HG03159 (cell line): ENCODE measurements around the gene PCDHGA9.
A peak's percentile ranks its signal among the peaks of the same experiment; 100 is the strongest.
"Not testable (repeated sequence)": the region's sequence is repeated elsewhere in the genome, so short reads cannot be mapped to it uniquely, and the experiment has no call there.

Experiments
- ATAC-seq: cut with Tn5 transposase; IDR thresholded peaks from one replicate; pipeline ENCODE4 v1.9.1; 2021; ENCODE audit warnings: mild to moderate bottlenecking, moderate library complexity; ENCODE audit not compliant: unreplicated experiment

PCDHGA9 gene

DNA sequence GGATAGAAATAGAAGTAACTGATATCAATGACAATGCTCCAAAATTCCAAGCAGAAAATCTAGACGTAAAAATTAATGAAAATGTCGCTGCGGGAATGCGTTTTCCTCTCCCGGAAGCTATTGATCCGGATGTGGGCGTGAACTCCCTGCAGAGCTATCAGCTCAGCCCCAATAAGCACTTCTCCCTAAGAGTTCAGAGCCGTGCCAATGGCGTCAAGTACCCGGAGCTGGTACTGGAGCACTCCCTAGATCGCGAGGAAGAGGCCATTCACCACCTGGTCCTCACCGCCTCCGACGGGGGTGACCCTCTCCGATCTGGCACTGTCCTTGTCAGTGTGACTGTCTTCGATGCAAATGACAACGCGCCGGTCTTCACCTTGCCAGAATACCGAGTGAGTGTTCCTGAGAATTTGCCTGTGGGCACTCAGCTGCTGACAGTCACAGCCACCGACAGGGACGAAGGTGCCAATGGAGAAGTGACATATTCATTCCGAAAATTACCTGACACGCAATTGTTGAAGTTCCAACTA lies 11.0 kb downstream of the PCDHGA9 start:
- ATAC-seq = no peak

DNA sequence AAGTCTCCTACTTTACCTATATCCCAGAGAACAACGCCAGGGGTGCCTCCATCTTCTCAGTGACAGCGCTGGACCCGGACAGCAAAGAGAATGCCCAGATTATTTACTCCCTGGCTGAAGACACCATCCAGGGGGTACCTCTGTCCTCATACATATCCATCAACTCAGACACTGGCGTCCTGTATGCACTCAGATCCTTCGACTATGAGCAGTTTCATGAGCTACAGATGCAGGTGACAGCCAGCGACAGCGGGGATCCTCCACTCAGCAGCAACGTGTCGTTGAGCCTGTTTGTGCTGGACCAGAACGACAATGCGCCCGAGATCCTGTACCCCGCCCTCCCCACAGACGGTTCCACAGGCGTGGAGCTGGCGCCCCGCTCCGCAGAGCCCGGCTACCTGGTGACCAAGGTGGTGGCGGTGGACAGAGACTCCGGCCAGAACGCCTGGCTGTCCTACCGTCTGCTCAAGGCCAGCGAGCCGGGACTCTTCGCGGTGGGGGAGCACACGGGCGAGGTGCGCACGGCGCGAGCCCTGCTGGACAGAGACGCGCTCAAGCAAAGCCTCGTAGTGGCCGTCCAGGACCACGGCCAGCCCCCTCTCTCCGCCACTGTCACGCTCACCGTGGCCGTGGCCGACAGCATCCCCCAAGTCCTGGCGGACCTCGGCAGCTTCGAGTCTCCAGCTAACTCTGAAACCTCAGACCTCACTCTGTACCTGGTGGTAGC lies 12.1 kb downstream of the PCDHGA9 start:
- not testable (repeated sequence) for ATAC-seq

DNA sequence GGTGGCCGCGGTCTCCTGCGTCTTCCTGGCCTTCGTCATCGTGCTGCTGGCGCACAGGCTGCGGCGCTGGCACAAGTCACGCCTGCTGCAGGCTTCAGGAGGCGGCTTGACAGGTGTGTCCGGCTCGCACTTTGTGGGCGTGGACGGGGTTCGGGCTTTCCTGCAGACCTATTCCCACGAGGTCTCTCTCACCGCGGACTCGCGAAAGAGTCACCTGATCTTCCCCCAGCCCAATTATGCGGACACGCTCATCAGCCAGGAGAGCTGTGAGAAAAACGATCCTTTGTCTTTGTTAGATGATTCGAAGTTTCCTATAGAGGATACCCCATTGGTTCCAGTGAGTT lies 12.7 kb downstream of the PCDHGA9 start:
- ATAC-seq = not testable (repeated sequence)

DNA sequence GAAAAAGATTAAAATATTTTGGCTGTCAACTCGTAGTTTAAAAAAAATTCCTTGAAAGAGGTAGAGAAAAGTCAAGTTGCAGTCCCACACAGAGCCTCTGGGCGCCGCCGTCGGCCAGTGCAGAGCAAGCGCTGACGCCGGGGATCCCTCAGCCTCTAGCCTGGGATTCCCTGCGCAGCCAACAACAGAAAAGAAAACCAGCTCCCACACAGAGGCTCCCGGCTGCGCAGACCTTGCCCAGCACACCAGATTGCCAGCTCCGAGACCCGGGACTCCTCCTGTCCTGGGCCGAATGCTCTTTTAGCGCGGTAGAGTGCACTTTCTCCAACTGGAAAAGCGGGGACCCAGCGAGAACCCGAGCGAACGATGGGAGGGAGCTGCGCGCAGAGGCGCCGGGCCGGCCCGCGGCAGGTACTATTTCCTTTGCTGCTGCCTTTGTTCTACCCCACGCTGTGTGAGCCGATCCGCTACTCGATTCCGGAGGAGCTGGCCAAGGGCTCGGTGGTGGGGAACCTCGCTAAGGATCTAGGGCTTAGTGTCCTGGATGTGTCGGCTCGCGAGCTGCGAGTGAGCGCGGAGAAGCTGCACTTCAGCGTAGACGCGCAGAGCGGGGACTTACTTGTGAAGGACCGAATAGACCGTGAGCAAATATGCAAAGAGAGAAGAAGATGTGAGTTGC lies 15.1 kb downstream of the PCDHGA9 start, which contains the start of gene PCDHGB7:
Gene PCDHGB7, plus strand, starts transcription at position 184 of the 679 bp plus-strand sequence. Its CDS starts 183 bp downstream, at position 367.
- peak; percentile 79 for ATAC-seq

DNA sequence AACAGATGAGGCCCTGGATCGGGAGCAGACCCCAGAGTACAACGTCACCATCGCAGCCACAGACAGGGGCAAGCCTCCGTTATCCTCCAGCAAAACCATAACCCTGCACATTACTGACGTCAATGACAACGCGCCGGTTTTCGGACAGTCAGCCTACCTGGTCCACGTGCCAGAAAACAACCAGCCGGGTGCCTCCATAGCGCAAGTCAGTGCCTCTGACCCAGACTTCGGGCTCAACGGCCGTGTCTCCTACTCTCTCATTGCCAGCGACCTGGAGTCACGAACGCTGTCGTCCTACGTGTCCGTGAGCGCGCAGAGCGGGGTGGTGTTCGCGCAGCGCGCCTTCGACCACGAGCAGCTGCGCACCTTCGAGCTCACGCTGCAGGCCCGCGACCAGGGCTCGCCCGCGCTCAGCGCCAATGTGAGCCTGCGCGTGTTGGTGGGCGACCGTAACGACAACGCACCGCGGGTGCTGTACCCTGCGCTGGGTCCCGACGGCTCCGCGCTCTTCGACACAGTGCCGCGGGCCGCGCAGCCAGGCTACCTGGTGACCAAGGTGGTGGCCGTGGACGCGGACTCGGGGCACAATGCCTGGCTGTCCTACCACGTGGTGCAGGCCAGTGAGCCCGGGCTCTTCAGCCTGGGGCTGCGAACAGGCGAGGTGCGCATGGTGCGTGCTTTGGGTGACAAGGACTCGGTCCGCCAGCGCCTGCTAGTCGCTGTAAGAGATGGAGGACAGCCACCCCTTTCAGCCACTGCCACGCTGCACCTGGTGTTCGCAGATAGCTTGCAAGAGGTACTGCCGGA lies 16.7 kb downstream of the PCDHGA9 start:
- ATAC-seq = no peak

DNA sequence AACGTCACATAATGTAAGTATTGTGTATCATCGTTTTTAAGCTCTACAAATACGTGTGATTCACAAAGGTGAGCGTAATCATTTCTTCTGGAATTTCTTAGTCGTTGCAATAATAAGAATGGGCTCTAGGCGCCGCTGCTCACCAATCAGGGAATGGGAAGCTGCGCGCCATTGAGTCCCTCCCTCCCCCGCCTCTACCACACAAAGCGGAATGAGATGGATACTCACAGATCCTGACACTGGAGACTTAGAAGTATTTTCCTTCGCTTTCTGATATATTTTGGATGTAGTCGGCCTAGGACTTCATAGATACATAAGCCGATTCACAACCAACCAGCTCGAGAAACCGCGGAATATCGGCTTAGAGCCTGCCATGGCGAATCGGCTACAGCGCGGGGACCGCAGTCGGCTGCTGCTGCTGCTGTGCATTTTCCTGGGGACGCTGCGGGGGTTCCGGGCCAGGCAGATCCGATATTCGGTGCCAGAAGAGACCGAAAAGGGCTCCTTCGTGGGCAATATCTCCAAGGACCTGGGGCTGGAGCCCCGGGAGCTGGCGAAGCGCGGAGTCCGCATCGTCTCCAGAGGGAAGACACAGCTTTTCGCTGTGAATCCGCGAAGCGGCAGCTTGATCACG lies 18.4 kb downstream of the PCDHGA9 start, which contains the start of gene PCDHGA11:
Gene PCDHGA11, plus strand, starts transcription at position 197 of the 634 bp plus-strand sequence. Its CDS starts 177 bp downstream, at position 374.
- ATAC-seq = peak; percentile 44

DNA sequence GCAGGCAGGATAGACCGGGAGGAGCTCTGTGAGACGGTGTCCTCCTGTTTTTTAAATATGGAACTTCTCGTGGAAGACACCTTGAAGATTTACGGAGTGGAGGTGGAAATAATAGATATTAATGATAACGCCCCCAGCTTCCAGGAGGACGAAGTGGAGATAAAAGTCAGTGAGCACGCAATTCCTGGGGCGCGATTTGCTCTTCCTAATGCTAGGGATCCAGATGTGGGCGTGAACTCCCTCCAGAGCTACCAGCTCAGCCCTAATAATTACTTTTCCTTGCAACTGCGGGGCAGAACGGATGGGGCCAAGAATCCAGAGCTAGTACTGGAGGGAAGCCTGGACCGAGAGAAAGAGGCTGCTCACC lies 18.9 kb downstream of the PCDHGA9 start:
- ATAC-seq = no peak

DNA sequence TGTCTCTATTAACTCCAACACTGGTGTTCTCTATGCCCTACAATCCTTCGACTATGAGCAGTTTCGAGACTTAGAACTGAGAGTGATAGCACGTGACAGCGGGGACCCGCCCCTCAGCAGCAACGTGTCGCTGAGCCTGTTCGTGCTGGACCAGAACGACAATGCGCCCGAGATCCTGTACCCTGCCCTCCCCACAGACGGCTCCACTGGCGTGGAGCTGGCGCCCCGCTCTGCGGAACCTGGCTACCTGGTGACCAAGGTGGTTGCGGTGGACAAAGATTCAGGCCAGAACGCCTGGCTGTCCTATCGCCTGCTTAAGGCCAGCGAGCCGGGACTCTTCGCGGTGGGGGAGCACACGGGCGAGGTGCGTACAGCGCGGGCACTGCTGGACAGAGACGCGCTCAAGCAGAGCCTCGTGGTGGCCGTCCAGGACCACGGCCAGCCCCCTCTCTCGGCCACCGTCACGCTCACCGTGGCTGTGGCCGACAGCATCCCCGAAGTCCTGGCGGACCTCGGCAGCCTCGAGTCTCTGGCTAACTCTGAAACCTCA lies 20.2 kb downstream of the PCDHGA9 start:
- no peak for ATAC-seq

DNA sequence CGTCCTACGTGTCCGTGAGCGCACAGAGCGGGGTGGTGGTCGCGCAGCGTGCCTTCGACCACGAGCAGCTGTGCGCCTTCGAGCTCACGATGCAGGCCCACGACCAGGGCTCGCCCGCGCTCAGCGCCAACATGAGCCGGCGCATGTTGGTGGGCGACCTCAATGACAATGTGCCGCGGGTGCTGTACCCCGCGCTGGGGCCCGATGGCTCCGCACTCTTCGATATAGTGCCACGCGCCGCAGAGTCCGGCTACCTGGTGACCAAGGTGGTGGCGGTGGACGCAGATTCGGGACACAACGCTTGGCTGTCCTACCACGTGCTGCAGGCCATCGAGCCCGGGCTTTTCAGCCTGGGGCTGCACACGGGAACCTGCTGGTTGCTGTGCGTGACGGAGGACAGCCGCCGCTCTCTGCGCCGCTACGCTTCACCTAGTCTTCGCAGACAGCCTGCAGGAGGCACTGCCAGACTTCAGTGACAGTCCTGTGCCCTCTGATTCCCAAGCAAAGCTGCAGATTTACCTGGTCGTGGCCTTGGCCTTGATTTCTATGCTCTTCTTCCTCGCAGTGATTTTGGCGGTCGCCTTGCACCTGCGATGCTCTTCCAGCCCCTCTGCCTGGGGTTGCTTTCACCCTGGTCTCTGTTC lies 25.3 kb downstream of the PCDHGA9 start:
- ATAC-seq = no peak

DNA sequence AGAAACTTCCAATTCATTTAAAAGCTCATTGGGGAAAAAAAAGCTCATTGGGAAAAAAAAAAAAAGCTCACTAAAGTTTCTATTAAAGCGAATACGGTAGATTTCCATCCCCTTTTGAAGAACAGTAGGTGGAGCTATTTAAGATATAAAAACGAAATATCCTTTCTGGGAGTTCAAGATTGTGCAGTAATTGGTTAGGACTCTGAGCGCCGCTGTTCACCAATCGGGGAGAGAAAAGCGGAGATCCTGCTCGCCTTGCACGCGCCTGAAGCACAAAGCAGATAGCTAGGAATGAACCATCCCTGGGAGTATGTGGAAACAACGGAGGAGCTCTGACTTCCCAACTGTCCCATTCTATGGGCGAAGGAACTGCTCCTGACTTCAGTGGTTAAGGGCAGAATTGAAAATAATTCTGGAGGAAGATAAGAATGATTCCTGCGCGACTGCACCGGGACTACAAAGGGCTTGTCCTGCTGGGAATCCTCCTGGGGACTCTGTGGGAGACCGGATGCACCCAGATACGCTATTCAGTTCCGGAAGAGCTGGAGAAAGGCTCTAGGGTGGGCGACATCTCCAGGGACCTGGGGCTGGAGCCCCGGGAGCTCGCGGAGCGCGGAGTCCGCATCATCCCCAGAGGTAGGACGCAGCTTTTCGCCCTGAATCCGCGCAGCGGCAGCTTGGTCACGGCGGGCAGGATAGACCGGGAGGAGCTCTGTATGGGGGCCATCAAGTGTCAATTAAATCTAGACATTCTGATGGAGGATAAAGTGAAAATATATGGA lies 27.9 kb downstream of the PCDHGA9 start, which contains the start of gene PCDHGA12:
Gene PCDHGA12, plus strand, starts transcription at position 176 of the 782 bp plus-strand sequence. Its CDS starts 253 bp downstream, at position 429.
- ATAC-seq = peak; percentile 87

DNA sequence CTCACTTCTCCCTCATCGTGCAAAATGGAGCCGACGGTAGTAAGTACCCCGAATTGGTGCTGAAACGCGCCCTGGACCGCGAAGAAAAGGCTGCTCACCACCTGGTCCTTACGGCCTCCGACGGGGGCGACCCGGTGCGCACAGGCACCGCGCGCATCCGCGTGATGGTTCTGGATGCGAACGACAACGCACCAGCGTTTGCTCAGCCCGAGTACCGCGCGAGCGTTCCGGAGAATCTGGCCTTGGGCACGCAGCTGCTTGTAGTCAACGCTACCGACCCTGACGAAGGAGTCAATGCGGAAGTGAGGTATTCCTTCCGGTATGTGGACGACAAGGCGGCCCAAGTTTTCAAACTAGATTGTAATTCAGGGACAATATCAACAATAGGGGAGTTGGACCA lies 28.7 kb downstream of the PCDHGA9 start:
- peak; percentile 35 for ATAC-seq

DNA sequence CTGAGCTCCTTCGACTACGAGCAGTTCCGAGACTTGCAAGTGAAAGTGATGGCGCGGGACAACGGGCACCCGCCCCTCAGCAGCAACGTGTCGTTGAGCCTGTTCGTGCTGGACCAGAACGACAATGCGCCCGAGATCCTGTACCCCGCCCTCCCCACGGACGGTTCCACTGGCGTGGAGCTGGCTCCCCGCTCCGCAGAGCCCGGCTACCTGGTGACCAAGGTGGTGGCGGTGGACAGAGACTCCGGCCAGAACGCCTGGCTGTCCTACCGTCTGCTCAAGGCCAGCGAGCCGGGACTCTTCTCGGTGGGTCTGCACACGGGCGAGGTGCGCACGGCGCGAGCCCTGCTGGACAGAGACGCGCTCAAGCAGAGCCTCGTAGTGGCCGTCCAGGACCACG lies 29.7 kb downstream of the PCDHGA9 start:
- not testable (repeated sequence) for ATAC-seq

DNA sequence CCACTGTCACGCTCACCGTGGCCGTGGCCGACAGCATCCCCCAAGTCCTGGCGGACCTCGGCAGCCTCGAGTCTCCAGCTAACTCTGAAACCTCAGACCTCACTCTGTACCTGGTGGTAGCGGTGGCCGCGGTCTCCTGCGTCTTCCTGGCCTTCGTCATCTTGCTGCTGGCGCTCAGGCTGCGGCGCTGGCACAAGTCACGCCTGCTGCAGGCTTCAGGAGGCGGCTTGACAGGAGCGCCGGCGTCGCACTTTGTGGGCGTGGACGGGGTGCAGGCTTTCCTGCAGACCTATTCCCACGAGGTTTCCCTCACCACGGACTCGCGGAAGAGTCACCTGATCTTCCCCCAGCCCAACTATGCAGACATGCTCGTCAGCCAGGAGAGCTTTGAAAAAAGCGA lies 30.1 kb downstream of the PCDHGA9 start:
- ATAC-seq = not testable (repeated sequence)

DNA sequence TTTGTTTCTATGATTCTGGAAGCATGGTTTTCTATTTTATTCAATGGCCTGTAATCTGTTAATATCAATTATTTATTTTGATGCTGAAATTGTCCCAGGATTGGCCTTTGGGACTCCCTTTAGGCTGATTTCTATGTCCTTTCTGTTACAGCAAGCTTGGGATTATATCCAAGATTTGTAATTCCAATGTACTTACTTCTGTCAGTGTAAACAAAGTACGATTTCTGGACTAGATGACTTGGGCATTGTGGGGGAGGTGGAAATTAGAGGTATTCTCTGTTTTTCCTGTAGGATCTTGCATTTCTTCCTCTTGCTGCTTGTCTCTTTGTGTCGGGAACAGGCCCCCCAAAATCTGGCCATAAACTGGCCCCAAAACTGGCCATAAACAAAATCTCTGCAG lies 31.4 kb downstream of the PCDHGA9 start:
- ATAC-seq = no peak

DNA sequence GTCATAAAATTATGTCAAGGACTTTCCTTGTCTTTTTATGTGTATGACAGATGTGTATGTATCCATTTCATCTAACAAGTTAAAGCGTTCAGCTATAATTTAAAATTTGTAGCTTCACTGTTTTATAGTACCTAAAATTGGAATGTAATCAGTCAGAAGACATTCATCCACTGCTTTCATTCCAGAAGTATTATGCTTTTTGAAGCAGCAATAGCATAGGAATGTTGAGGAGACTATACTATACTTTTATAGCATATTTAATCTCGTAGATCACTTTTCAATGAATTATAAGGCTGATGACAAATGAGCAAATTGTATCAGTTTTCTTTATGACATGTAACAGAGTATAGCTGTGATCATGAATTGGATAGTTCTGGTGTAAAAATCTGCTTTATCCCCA lies 34.6 kb downstream of the PCDHGA9 start:
- ATAC-seq = no peak

DNA sequence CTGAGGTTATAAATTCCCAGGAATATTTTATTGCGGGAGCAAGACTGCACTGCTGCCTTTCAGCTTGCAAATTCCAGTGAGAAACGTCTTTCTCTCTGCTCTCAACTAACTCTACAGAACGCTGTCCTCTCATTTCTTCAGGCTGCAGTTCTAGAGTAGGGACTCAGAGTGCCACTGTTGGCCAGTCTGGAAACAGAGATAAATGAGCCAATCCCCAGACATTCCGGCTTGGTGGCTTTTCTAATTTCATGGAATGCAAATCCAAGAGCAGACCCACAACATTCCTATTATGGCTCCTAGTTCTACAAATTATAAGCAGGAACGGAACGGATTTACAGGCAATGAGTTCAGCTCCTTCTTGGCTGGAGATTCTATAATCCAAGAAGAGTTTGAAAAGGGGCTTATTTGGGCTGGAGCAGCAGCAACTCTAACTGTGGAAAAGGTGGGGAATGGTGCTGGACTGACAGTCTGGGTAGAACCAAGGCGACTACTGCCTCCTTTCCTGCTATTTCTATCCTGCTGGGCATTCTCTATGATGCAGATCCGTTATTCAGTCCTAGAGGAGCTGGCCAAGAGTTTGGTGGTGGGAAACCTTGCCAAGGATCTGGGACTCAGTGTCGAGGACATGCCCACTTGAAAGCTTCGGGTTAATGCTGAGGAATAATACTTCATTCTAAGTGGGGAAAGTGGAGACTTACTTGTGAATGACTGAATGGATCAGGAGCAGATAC lies 37.0 kb downstream of the PCDHGA9 start:
- ATAC-seq = no peak

DNA sequence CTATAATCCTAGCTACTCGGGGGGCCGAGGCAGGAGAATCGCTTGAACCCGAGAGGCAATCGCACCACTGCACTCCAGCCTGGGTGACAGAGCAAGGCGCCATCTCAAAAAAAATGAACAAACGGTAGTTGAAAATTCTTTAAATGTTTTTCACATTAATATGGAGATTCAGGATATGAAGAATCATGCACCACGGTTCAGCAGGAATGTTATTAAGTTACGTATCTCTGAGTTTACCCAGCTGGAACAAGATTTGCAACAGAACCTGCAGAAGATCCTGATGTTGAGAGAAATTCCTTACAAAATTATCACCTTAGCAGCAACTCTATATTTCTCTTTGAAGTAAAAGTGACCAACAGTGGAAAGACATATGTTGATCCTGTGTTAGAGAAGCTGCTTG lies 37.8 kb downstream of the PCDHGA9 start:
- ATAC-seq = no peak

DNA sequence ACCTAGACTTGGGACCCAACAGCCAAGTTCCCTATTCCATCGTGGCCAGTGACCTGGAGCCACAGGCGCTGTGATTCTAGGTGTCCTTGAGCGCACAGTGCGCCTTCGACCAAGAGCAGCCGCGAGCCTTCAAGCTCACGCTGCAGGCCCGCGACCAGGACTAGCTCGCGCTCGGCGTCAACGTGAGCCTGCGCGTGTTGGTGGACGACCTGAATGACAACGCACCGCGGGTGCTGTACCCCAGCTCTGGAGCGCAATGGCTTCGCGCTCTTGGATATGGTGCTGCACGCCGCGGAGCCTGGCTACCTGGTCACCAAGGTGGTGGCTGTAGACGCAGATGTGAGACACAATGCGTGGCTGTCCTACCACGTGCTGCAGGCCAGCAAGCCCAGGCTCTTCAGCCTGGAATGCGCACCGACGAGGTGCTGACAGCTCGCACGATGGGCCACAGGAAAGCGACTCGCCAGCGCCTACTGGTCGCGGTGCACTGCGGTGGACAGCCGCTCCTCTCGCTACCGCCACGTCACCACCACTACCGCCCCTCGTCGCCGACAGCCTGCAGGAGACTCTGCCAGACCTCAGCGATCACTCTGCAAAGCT lies 39.1 kb downstream of the PCDHGA9 start:
- ATAC-seq = no peak
